Mesenchymal stem cell (in vitro differentiated cells and primary cell): ENCODE data around the gene TMED3.

Source experiments
- DNase-seq: peaks from one replicate; pipeline ENCODE4 v3.0.0-alpha.2; 2013
- H2AFZ ChIP-seq: one replicate; pipeline ENCODE4 v1.6.1; 2013; ENCODE audit warnings: low read depth, mild to moderate bottlenecking, control low read depth, inconsistent platforms, low read length, moderate library complexity
- H2AK5ac ChIP-seq: 2 replicates; pipeline ENCODE4 v1.6.1; 2013; ENCODE audit warnings: low read length, moderate library complexity, mild to moderate bottlenecking, inconsistent platforms; ENCODE audit not compliant: severe bottlenecking
- H2BK120ac ChIP-seq: one replicate; pipeline ENCODE4 v1.6.1; 2013; ENCODE audit warnings: low read depth, mild to moderate bottlenecking, inconsistent platforms, low read length, moderate library complexity
- H2BK12ac ChIP-seq, 2 experiments: one replicate each; pipeline ENCODE4 v1.6.1; 2013; ENCODE audit warnings: inconsistent platforms in 2 of 2, low read length in 2 of 2, mild to moderate bottlenecking in 2 of 2, moderate library complexity in 2 of 2, control low read depth in 1 of 2
- H2BK15ac ChIP-seq: one replicate; pipeline ENCODE4 v1.6.1; 2013; ENCODE audit warnings: mild to moderate bottlenecking, low read depth, inconsistent platforms; ENCODE audit not compliant: poor library complexity, severe bottlenecking
- H2BK5ac ChIP-seq: 2 replicates; pipeline ENCODE4 v1.6.1; 2013; ENCODE audit warnings: low read depth, mild to moderate bottlenecking, low read length, control low read depth, inconsistent platforms; ENCODE audit not compliant: poor library complexity, severe bottlenecking
- H3K14ac ChIP-seq, 2 experiments: one replicate each; pipeline ENCODE4 v1.6.1; 2013; ENCODE audit warnings: inconsistent platforms in 2 of 2, low read length in 2 of 2, control low read depth in 1 of 2, mild to moderate bottlenecking in 1 of 2, moderate library complexity in 1 of 2
- H3K18ac ChIP-seq, 2 experiments: one replicate each; pipeline ENCODE4 v1.6.1; 2013; ENCODE audit warnings: inconsistent platforms in 2 of 2, low read length in 2 of 2, control low read depth in 1 of 2, low read depth in 1 of 2, mild to moderate bottlenecking in 1 of 2
- H3K23ac ChIP-seq, 2 experiments: one replicate each; pipeline ENCODE4 v1.6.1; 2013; ENCODE audit warnings: inconsistent platforms in 2 of 2, low read length in 2 of 2, mild to moderate bottlenecking in 2 of 2, moderate library complexity in 2 of 2, control low read depth in 1 of 2
- H3K27ac ChIP-seq: 2 replicates; pipeline ENCODE4 v1.5.1; 2013; ENCODE audit warnings: mild to moderate bottlenecking, moderate library complexity, low read length, control low read depth, inconsistent platforms; ENCODE audit not compliant: poor library complexity, severe bottlenecking
- H3K27me3 ChIP-seq, 2 experiments: 2 replicates each; pipeline versions ENCODE4 v1.6.1 to v1.7.0; 2013; ENCODE audit warnings: low read length in 2 of 2, mild to moderate bottlenecking in 2 of 2, moderate library complexity in 2 of 2, control low read depth in 1 of 2, inconsistent platforms in 1 of 2; ENCODE audit not compliant: control insufficient read depth in 1 of 2, insufficient read depth in 1 of 2
- H3K36me3 ChIP-seq, 2 experiments: 2 replicates each; pipeline versions ENCODE4 v1.6.1 to v1.7.0; 2013; ENCODE audit warnings: low read length in 2 of 2, control low read depth in 1 of 2, inconsistent platforms in 1 of 2, low read depth in 1 of 2, mild to moderate bottlenecking in 1 of 2; ENCODE audit not compliant: insufficient read depth in 2 of 2, control insufficient read depth in 1 of 2
- H3K4ac ChIP-seq, 2 experiments: one replicate each; pipeline ENCODE4 v1.6.1; 2013; ENCODE audit warnings: inconsistent platforms in 2 of 2, low read length in 2 of 2, mild to moderate bottlenecking in 2 of 2, moderate library complexity in 2 of 2, control low read depth in 1 of 2, low read depth in 1 of 2
- H3K4me1 ChIP-seq: 2 replicates; pipeline ENCODE4 v1.6.1; 2013; ENCODE audit warnings: low read depth, low read length, control low read depth; ENCODE audit not compliant: control insufficient read depth, insufficient read depth
- H3K4me2 ChIP-seq: 2 replicates; pipeline ENCODE4 v1.6.1; 2013; ENCODE audit warnings: low read length, mild to moderate bottlenecking, inconsistent platforms; ENCODE audit not compliant: poor library complexity, severe bottlenecking
- H3K4me3 ChIP-seq, 2 experiments: 2 replicates each; pipeline versions ENCODE4 v1.5.1 to v1.7.0; 2013; ENCODE audit warnings: low read length in 2 of 2, mild to moderate bottlenecking in 2 of 2, control low read depth in 1 of 2, low read depth in 1 of 2; ENCODE audit not compliant: insufficient read depth in 1 of 2
- H3K79me1 ChIP-seq: replicated peaks from 2 replicates; pipeline ENCODE4 v1.6.1; 2013; ENCODE audit warnings: mild to moderate bottlenecking, control low read depth, low read length, inconsistent platforms; ENCODE audit not compliant: poor library complexity, severe bottlenecking
- H3K9ac ChIP-seq: 2 replicates; pipeline ENCODE4 v1.7.0; 2013; ENCODE audit warnings: mild to moderate bottlenecking, low read length, moderate library complexity
- H3K9me3 ChIP-seq: 2 replicates; pipeline ENCODE4 v1.7.0; 2013; ENCODE audit warnings: mild to moderate bottlenecking, low read length; ENCODE audit not compliant: control insufficient read depth
- H4K8ac ChIP-seq: one replicate; pipeline ENCODE4 v1.6.1; 2013; ENCODE audit warnings: inconsistent platforms, mild to moderate bottlenecking, low read length, moderate library complexity
- H4K91ac ChIP-seq: one replicate; pipeline ENCODE4 v1.6.1; 2013; ENCODE audit warnings: mild to moderate bottlenecking, low read length, inconsistent platforms
- WGBS: methylation state at CpG from one replicate; pipeline ENCODE4 v1.1.7; 2013; ENCODE audit warnings: mixed read lengths; 5-methylcytosine and 5-hydroxymethylcytosine counted together

Gene TMED3

GRCh38 chr15:79299841-79300235 lies 11.1 kb upstream of the TMED3 start:
- Histone ChIP-seq H3K4me2 (no peak overlapping the region), H3K27me3 (peaks cover 31 to 66% of the 10 kb centered on the region in 2 experiments), H3K14ac (no peak overlapping the region), H3K27ac (no peak overlapping the region), H2BK5ac (no peak overlapping the region), H2AFZ (no peak overlapping the region), H3K23ac (no peak overlapping the region), H3K4ac (no peak overlapping the region), H3K9me3 (no peaks in the 10 kb centered on the region), H2AK5ac (no peak overlapping the region), H3K36me3 (no peaks in the 10 kb centered on the region), H2BK12ac (no peak overlapping the region), H2BK120ac (no peak overlapping the region), H2BK15ac (no peak overlapping the region), H4K91ac (no peak overlapping the region), H3K9ac (no peak overlapping the region), H3K18ac (no peak overlapping the region), H3K79me1 (no peaks in the 10 kb centered on the region), H3K4me1 (no peaks in the 10 kb centered on the region), H4K8ac (no peak overlapping the region), H3K4me3 (no peak overlapping the region)
- no peak for DNase-seq
- 67% methylated on average over 1 of the region's 1 CpG for WGBS

- Histone ChIP-seq H3K9ac (no peak overlapping the region), H2BK120ac (no peak overlapping the region), H3K27me3 (peaks cover 31 to 68% of the 10 kb centered on the region in 2 experiments), H3K79me1 (no peaks in the 10 kb centered on the region), H3K27ac (no peak overlapping the region), H2AK5ac (no peak overlapping the region), H2BK12ac (no peak overlapping the region), H3K4me3 (no peak overlapping the region), H2BK5ac (no peak overlapping the region), H3K23ac (no peak overlapping the region), H3K9me3 (no peaks in the 10 kb centered on the region), H3K18ac (no peak overlapping the region), H2BK15ac (no peak overlapping the region), H3K4me1 (peaks cover 5% of the 10 kb centered on the region), H4K8ac (no peak overlapping the region), H3K4me2 (no peak overlapping the region), H4K91ac (no peak overlapping the region), H3K14ac (no peak overlapping the region), H3K4ac (no peak overlapping the region), H3K36me3 (no peaks in the 10 kb centered on the region), H2AFZ (no peak overlapping the region)
- no peak for DNase-seq
- 64% methylated on average over 4 of the region's 4 CpGs for WGBS
Measured at GRCh38 chr15:79307251-79307650, 3.7 kb upstream of the TMED3 start.

- Histone ChIP-seq H2BK15ac (no peak overlapping the region), H3K14ac (no peak overlapping the region), H3K36me3 (peaks cover 3 to 10% of the 10 kb centered on the region in 2 experiments), H3K9me3 (no peaks in the 10 kb centered on the region), H3K23ac (no peak overlapping the region), H3K4me2 (no peak overlapping the region), H3K4me1 (peaks cover 9% of the 10 kb centered on the region), H3K4ac (no peak overlapping the region), H2AFZ (no peak overlapping the region), H3K27me3 (peaks cover 28 to 55% of the 10 kb centered on the region in 2 experiments), H3K9ac (no peak overlapping the region), H2AK5ac (no peak overlapping the region), H2BK5ac (no peak overlapping the region), H2BK120ac (no peak overlapping the region), H4K91ac (no peak overlapping the region), H3K18ac (no peak overlapping the region), H3K27ac (no peak overlapping the region), H4K8ac (no peak overlapping the region), H3K79me1 (peaks cover 6% of the 10 kb centered on the region), H3K4me3 (no peak overlapping the region), H2BK12ac (no peak overlapping the region)
- 86% methylated on average over 1 of the region's 2 CpGs for WGBS
- DNase-seq, result no peak
Measured at GRCh38 chr15:79308874-79309273, 2.0 kb upstream of the TMED3 start.

GRCh38 chr15:79310612-79310984 lies 314 bp upstream of the TMED3 start:
- Histone ChIP-seq H3K4me3 (peak overlapping the region; percentile 80 to 85), H3K9me3 (peaks cover 3% of the 10 kb centered on the region), H3K4ac (no peak overlapping the region), H3K79me1 (peaks cover 20% of the 10 kb centered on the region), H3K14ac (no peak overlapping the region), H3K23ac (no peak overlapping the region), H4K8ac (peak overlapping the region; percentile 19), H2BK15ac (no peak overlapping the region), H4K91ac (no peak overlapping the region), H3K4me1 (peaks cover 9% of the 10 kb centered on the region), H2AFZ (peak overlapping the region; percentile 65), H2AK5ac (no peak overlapping the region), H3K4me2 (peak overlapping the region; percentile 78), H3K18ac (no peak overlapping the region), H3K9ac (peak overlapping the region; percentile 63), H3K27ac (no peak overlapping the region), H2BK5ac (no peak overlapping the region), H2BK120ac (no peak overlapping the region), H3K36me3 (peaks cover 16 to 27% of the 10 kb centered on the region in 2 experiments), H3K27me3 (peaks cover 20 to 43% of the 10 kb centered on the region in 2 experiments), H2BK12ac (peak overlapping the region in 1 of 2 experiments; percentile 28)
- 0% methylated on average over 3 of the region's 17 CpGs for WGBS
- DNase-seq, result no peak
